Brain microvascular endothelial cell (primary cell): ENCODE measurements around the gene CNTNAP1.

Source experiments
- DNase-seq: peaks from one replicate; pipeline ENCODE4 v3.0.0-alpha.2; 2020
- H3K27ac ChIP-seq: fragments of 250-450 bp; sonication (Bioruptor Pico); 2 replicates; pipeline ENCODE4 v1.5.1; 2020; ENCODE audit warnings: mild to moderate bottlenecking, moderate library complexity
- H3K27me3 ChIP-seq: fragments of 250-450 bp; sonication (Bioruptor Pico); replicated peaks from 2 replicates; pipeline ENCODE4 v1.5.1; 2020; ENCODE audit warnings: mild to moderate bottlenecking
- H3K36me3 ChIP-seq: fragments of 250-450 bp; sonication (Bioruptor Pico); replicated peaks from 2 replicates; pipeline ENCODE4 v1.5.1; 2020; ENCODE audit warnings: mild to moderate bottlenecking
- H3K4me3 ChIP-seq: 2 replicates; pipeline ENCODE4 v1.5.1; 2011; ENCODE audit warnings: low read depth, mild to moderate bottlenecking, control low read depth, low read length, moderate library complexity
- CTCF ChIP-seq: IDR thresholded peaks from 2 replicates; pipeline ENCODE4 v1.5.1; 2011; ENCODE audit warnings: low read depth, mild to moderate bottlenecking, moderate library complexity, low read length, control low read depth, inconsistent platforms; ENCODE audit errors: missing control alignments
- in situ Hi-C: cut with HindIII; loops from 2 replicates; pipeline ENCODE4 v1.10.0; 2017; ENCODE audit warnings: low sequenced_read_pairs, low pct_ligation_motif_present

Gene CNTNAP1

GRCh38 chr17:42669705-42669976 is 12.7 kb upstream of the CNTNAP1 start:
- no peak for TF ChIP-seq CTCF
- DNase-seq: no peak
- H3K36me3 ChIP-seq: peaks cover 60% of the 10 kb centered on the region
- H3K4me3 ChIP-seq: no peak overlapping the region
- no peak overlapping the region for H3K27ac ChIP-seq
- in situ Hi-C loops: loop anchor here (10.0 kb wide), 1 partner anchor 65 kb away; the partner anchor contains the start of genes RETREG3 and TUBG1
- no peaks in the 10 kb centered on the region for H3K27me3 ChIP-seq

GRCh38 chr17:42669977-42670788 is 12.1 kb upstream of the CNTNAP1 start:
- in situ Hi-C loops: loop anchor here (10.0 kb wide), 1 partner anchor 65 kb away; the partner anchor contains the start of genes RETREG3 and TUBG1
- Histone ChIP-seq H3K4me3 (peak overlapping the region; percentile 29), H3K27ac (no peak overlapping the region), H3K36me3 (peaks cover 60% of the 10 kb centered on the region), H3K27me3 (no peaks in the 10 kb centered on the region)
- TF ChIP-seq CTCF: no peak
- DNase-seq: no peak

- H3K27me3 ChIP-seq: no peaks in the 10 kb centered on the region
- TF ChIP-seq CTCF: no peak
- no peak overlapping the region for H3K4me3 ChIP-seq
- in situ Hi-C loops: no loop called here
- no peak for DNase-seq
- H3K27ac ChIP-seq: no peak overlapping the region
- peaks cover 55% of the 10 kb centered on the region for H3K36me3 ChIP-seq
Observed at GRCh38 chr17:42670789-42671657, 11.3 kb upstream of the CNTNAP1 start.

GRCh38 chr17:42672038-42672437 is 10.3 kb upstream of the CNTNAP1 start:
- DNase-seq: no peak
- Histone ChIP-seq H3K27ac (no peak overlapping the region), H3K4me3 (no peak overlapping the region), H3K27me3 (no peaks in the 10 kb centered on the region), H3K36me3 (peaks cover 46% of the 10 kb centered on the region)
- TF ChIP-seq CTCF: no peak
- in situ Hi-C loops: no loop called here

- Histone ChIP-seq H3K4me3 (peak overlapping the region; percentile 26), H3K27me3 (no peaks in the 10 kb centered on the region), H3K27ac (no peak overlapping the region), H3K36me3 (peaks cover 34% of the 10 kb centered on the region)
- TF ChIP-seq CTCF: no peak
- DNase-seq: no peak
- in situ Hi-C loops: no loop called here
Observed at GRCh38 chr17:42673266-42673884, 9.0 kb upstream of the CNTNAP1 start.
